ENCODE results near the gene ANGPTL2. TPM values are rescaled to one million over a fixed set of nuclear protein-coding genes. Genes with fewer than 3 reads are reported as not detected.
A peak's percentile ranks its signal among the peaks of the same experiment; 100 is the strongest.

ANGPTL2 gene
- total and polyA plus RNA-seq, 9 of the 15 experiments (the other 6 are each of a cell fraction or from before 2014, with no cell fraction given) = not detected

DNA sequence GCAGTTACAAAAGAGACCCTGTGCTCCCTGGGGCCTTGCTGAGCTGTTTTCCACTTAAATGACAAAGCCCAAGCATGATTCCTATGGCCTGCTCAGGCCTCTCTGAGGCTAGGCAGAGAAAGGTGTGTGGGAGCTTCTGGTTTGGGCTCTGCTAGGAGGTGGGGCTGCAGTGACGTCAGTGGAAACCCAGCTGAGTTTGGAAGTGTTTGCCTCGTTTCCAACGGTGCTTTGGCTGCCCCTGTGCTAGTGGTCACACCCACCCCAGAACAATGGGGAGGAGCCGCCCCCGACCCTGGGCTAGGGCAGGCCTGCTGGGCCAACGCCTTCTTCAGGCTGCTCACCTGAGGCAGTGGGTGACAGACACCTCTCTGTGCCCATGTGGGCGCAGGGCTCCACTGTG lies 10.4 kb downstream of the ANGPTL2 start:
- ChIA-PET POLR2A (interaction anchor here (0.6 to 1.0 kb wide), 3 partner anchors 28 to 450 kb away, joined by 3 to 4 read pairs (median 3); no protein-coding TSS in a partner anchor), CTCF (ENCODE audit: low intra/inter-chr PET ratio) (interaction anchor here (0.9 kb wide), 1 partner anchor 147 kb away, joined by 3 read pairs; no protein-coding TSS in a partner anchor)
- no peak overlapping the region for H3K27ac ChIP-seq (ENCODE audit: extremely low read depth, low read depth, low read length)
- no TSS peak for BruUV-seq (replicated peaks)
- no peaks in the 10 kb centered on the region for H3K36me3 ChIP-seq (ENCODE audit: control insufficient read depth, insufficient read depth, low read length)
- DNase-seq (ENCODE audit: extremely low read depth in 1 of 4, low spot score in 3 of 4) = peak in 3 of 4 experiments; percentile 17 to 47 (median 38)
- 5% methylated on average over 6 of the region's 7 CpGs for WGBS (ENCODE audit: insufficient coverage, low coverage, missing lambda C conversion rate)
- no peak overlapping the region for H2AFZ ChIP-seq (ENCODE audit: low read depth, low read length)
- H4K20me1 ChIP-seq (replicated peaks; ENCODE audit: control insufficient read depth, insufficient read depth, low read length) = peaks cover 3% of the 10 kb centered on the region; the same call in 1 of the 2 replicates
- no peaks in the 10 kb centered on the region for H3K9me3 ChIP-seq (replicated peaks; ENCODE audit: control insufficient read depth, insufficient read depth, low read depth, low read length)
- no peak overlapping the region for H3K4me3 ChIP-seq
- no peak for FAIRE-seq
- in situ Hi-C loops (cut with MboI) (no loop called here), intact Hi-C loops (cut with micrococcal nuclease) (no loop called here)
- H3K4me1 ChIP-seq (replicated peaks in 1 of 2; ENCODE audit: control insufficient read depth in 2 of 2, insufficient read depth in 2 of 2, low read length in 2 of 2) = peaks cover 0 to 4% of the 10 kb centered on the region in 2 experiments; a peak in 1 of 5 replicates
- H3K9ac ChIP-seq (ENCODE audit: insufficient read depth in 1 of 2, low read depth in 2 of 2, low read length in 2 of 2) = no peak overlapping the region
- TF ChIP-seq ZNF778 (CRISPR knock-in tag; IDR thresholded peaks at IDR 0.05) (no peak), ATF1 (CRISPR knock-in tag; IDR thresholded peaks at IDR 0.05) (no peak), ATF1 (tag; IDR thresholded peaks at IDR 0.05) (peak; percentile 55; the same call in 1 of the 2 replicates), TRIM24 (IDR thresholded peaks at IDR 0.05) (no peak), ZNF780A (CRISPR knock-in tag; IDR thresholded peaks at IDR 0.05) (no peak), RAD51 (IDR thresholded peaks at IDR 0.05; ENCODE audit: borderline replicate concordance, low read depth) (no peak), NRF1 (conservative IDR thresholded peaks at IDR 0.05 in 1 of 2, IDR thresholded peaks at IDR 0.05 in 1 of 2) (no peak), NFYB (IDR thresholded peaks at IDR 0.05; ENCODE audit: extremely low read depth, insufficient read length) (no peak), ATF7 (IDR thresholded peaks at IDR 0.05) (peak; percentile 43; the same call in 1 of the 2 replicates), POLR3G (IDR thresholded peaks at IDR 0.05; ENCODE audit: extremely low read depth, insufficient read length, insufficient replicate concordance) (no peak), NEUROD1 (IDR thresholded peaks at IDR 0.05; ENCODE audit: borderline replicate concordance, low read depth, low read length, partially characterized antibody) (no peak), ZNF217 (CRISPR knock-in tag; IDR thresholded peaks at IDR 0.05) (no peak), HNRNPH1 (optimal IDR thresholded peaks at IDR 0.05; ENCODE audit: low read depth, low read length) (no peak), GTF2E2 (tag; IDR thresholded peaks at IDR 0.05) (no peak)
- TF ChIP-seq, protein P1, sequence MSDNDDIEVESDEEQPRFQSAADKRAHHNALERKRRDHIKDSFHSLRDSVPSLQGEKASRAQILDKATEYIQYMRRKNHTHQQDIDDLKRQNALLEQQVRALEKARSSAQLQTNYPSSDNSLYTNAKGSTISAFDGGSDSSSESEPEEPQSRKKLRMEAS (CRISPR knock-in tag; IDR thresholded peaks at IDR 0.05) = no peak
- TF ChIP-seq, protein P2, sequence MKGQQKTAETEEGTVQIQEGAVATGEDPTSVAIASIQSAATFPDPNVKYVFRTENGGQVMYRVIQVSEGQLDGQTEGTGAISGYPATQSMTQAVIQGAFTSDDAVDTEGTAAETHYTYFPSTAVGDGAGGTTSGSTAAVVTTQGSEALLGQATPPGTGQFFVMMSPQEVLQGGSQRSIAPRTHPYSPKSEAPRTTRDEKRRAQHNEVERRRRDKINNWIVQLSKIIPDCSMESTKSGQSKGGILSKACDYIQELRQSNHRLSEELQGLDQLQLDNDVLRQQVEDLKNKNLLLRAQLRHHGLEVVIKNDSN (CRISPR knock-in tag; IDR thresholded peaks at IDR 0.05) = no peak
- TF ChIP-seq, protein P3, sequence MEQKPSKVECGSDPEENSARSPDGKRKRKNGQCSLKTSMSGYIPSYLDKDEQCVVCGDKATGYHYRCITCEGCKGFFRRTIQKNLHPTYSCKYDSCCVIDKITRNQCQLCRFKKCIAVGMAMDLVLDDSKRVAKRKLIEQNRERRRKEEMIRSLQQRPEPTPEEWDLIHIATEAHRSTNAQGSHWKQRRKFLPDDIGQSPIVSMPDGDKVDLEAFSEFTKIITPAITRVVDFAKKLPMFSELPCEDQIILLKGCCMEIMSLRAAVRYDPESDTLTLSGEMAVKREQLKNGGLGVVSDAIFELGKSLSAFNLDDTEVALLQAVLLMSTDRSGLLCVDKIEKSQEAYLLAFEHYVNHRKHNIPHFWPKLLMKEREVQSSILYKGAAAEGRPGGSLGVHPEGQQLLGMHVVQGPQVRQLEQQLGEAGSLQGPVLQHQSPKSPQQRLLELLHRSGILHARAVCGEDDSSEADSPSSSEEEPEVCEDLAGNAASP (IDR thresholded peaks at IDR 0.05) = no peak
- H3K4me2 ChIP-seq (ENCODE audit: insufficient read depth, low read length) = no peak overlapping the region
- H3K9me1 ChIP-seq (ENCODE audit: control insufficient read depth, insufficient read depth, low read length) = no peaks in the 10 kb centered on the region
- ATAC-seq = peak; percentile 56
- no peaks in the 10 kb centered on the region for H3K79me2 ChIP-seq (ENCODE audit: control insufficient read depth, insufficient read depth, low read length)
- peaks cover 20 to 83% of the 10 kb centered on the region in 2 experiments for H3K27me3 ChIP-seq (ENCODE audit: control insufficient read depth in 2 of 2, insufficient read depth in 2 of 2, low read length in 2 of 2)

Data from K562 (cell line).